ENCODE measurements around the gene NDUFC1.

GRCh38 chr4:139267301-139267700, 35.0 kb downstream of the NDUFC1 start:
- TF ChIP-seq CTCF (IDR thresholded peaks at IDR 0.05; ENCODE audit: low read depth, low read length) (no peak), POLR2A (IDR thresholded peaks at IDR 0.05; ENCODE audit: extremely low read depth, insufficient read length) (no peak)
